Memory B cell (primary cell): ENCODE data around the gene TNS4.

Source experiments
- ATAC-seq: fragments of 150-1000 bp; cut with Tn5 transposase; 2 replicates; pipeline ENCODE4 v1.10.0; 2021; ENCODE audit warnings: low read depth, mild to moderate bottlenecking, moderate library complexity
- DNase-seq, 2 donors: peaks; one replicate each; pipeline ENCODE4 v3.0.0; 2022; ENCODE audit warnings: low spot score in 2 of 2
- H3K27ac Mint-ChIP-seq: one replicate; pipeline ENCODE4 v1.8.0; 2022; ENCODE audit warnings: mild to moderate bottlenecking, moderate library complexity, mixed read lengths
- H3K27me3 Mint-ChIP-seq: one replicate; pipeline ENCODE4 v1.8.0; 2022; ENCODE audit warnings: mixed read lengths
- H3K36me3 Mint-ChIP-seq: one replicate; pipeline ENCODE4 v1.8.0; 2022; ENCODE audit warnings: mild to moderate bottlenecking, mixed read lengths
- H3K4me1 Mint-ChIP-seq: one replicate; pipeline ENCODE4 v1.8.0; 2022; ENCODE audit warnings: mixed read lengths
- H3K4me3 Mint-ChIP-seq: one replicate; pipeline ENCODE4 v1.8.0; 2022; ENCODE audit warnings: mild to moderate bottlenecking, moderate library complexity, mixed read lengths
- H3K9me3 Mint-ChIP-seq: one replicate; pipeline ENCODE4 v1.8.0; 2022; ENCODE audit warnings: mixed read lengths

The TNS4 gene

GRCh38 chr17:40471846-40472732, 29.3 kb downstream of the TNS4 start:
- no peaks in the 10 kb centered on the region for H3K9me3 Mint-ChIP-seq
- no peaks in the 10 kb centered on the region for H3K36me3 Mint-ChIP-seq
- peaks cover 5% of the 10 kb centered on the region for H3K27me3 Mint-ChIP-seq
- H3K4me3 Mint-ChIP-seq, result no peak overlapping the region
- DNase-seq (no peak), ATAC-seq (no peak)
- H3K27ac Mint-ChIP-seq, result no peak overlapping the region
- H3K4me1 Mint-ChIP-seq, result peaks cover 2% of the 10 kb centered on the region

GRCh38 chr17:40470932-40471828, 30.2 kb downstream of the TNS4 start:
- ATAC-seq (no peak), DNase-seq (no peak)
- Mint-ChIP-seq H3K4me1 (peaks cover 2% of the 10 kb centered on the region), H3K9me3 (no peaks in the 10 kb centered on the region), H3K27me3 (peaks cover 5% of the 10 kb centered on the region), H3K27ac (no peak overlapping the region), H3K36me3 (no peaks in the 10 kb centered on the region), H3K4me3 (no peak overlapping the region)

GRCh38 chr17:40469805-40470675, 31.4 kb downstream of the TNS4 start:
- ATAC-seq (no peak), DNase-seq (no peak)
- Mint-ChIP-seq H3K27ac (no peak overlapping the region), H3K27me3 (peaks cover 5% of the 10 kb centered on the region), H3K36me3 (no peaks in the 10 kb centered on the region), H3K4me3 (no peak overlapping the region), H3K4me1 (no peaks in the 10 kb centered on the region), H3K9me3 (no peaks in the 10 kb centered on the region)

- Mint-ChIP-seq H3K36me3 (no peaks in the 10 kb centered on the region), H3K4me3 (no peak overlapping the region), H3K27me3 (peaks cover 3% of the 10 kb centered on the region), H3K9me3 (no peaks in the 10 kb centered on the region), H3K27ac (no peak overlapping the region), H3K4me1 (no peaks in the 10 kb centered on the region)
- DNase-seq, result no peak
- no peak for ATAC-seq
These were observed 32.9 kb downstream of the TNS4 start for GRCh38 chr17:40468560-40468959.

GRCh38 chr17:40467281-40467867, 34.0 kb downstream of the TNS4 start:
- Mint-ChIP-seq H3K4me1 (no peaks in the 10 kb centered on the region), H3K27ac (no peak overlapping the region), H3K4me3 (no peak overlapping the region), H3K9me3 (no peaks in the 10 kb centered on the region), H3K27me3 (peaks cover 2% of the 10 kb centered on the region), H3K36me3 (no peaks in the 10 kb centered on the region)
- ATAC-seq (no peak), DNase-seq (no peak)

- DNase-seq, result no peak
- no peak overlapping the region for H3K4me3 Mint-ChIP-seq
- ATAC-seq, result no peak
- H3K36me3 Mint-ChIP-seq, result no peaks in the 10 kb centered on the region
- H3K4me1 Mint-ChIP-seq, result no peaks in the 10 kb centered on the region
- no peak overlapping the region for H3K27ac Mint-ChIP-seq
- peaks cover 2% of the 10 kb centered on the region for H3K27me3 Mint-ChIP-seq
- H3K9me3 Mint-ChIP-seq, result no peaks in the 10 kb centered on the region
These were observed 35.0 kb downstream of the TNS4 start for GRCh38 chr17:40466298-40466971.

- Mint-ChIP-seq H3K27ac (no peak overlapping the region), H3K36me3 (no peaks in the 10 kb centered on the region), H3K4me3 (no peak overlapping the region), H3K4me1 (no peaks in the 10 kb centered on the region), H3K9me3 (no peaks in the 10 kb centered on the region), H3K27me3 (no peaks in the 10 kb centered on the region)
- DNase-seq (no peak), ATAC-seq (no peak)
These were observed 37.0 kb downstream of the TNS4 start for GRCh38 chr17:40464392-40464855.

- H3K4me1 Mint-ChIP-seq, result no peaks in the 10 kb centered on the region
- H3K4me3 Mint-ChIP-seq, result no peak overlapping the region
- H3K27me3 Mint-ChIP-seq, result no peaks in the 10 kb centered on the region
- H3K9me3 Mint-ChIP-seq, result no peaks in the 10 kb centered on the region
- no peak overlapping the region for H3K27ac Mint-ChIP-seq
- ATAC-seq, result no peak
- H3K36me3 Mint-ChIP-seq, result no peaks in the 10 kb centered on the region
- DNase-seq, result no peak
These were observed 38.3 kb downstream of the TNS4 start for GRCh38 chr17:40463122-40463550.

- Mint-ChIP-seq H3K27ac (no peak overlapping the region), H3K4me1 (no peaks in the 10 kb centered on the region), H3K4me3 (no peak overlapping the region), H3K36me3 (no peaks in the 10 kb centered on the region), H3K9me3 (no peaks in the 10 kb centered on the region), H3K27me3 (no peaks in the 10 kb centered on the region)
- ATAC-seq (no peak), DNase-seq (no peak)
These were observed 38.9 kb downstream of the TNS4 start for GRCh38 chr17:40462343-40463121.

- DNase-seq (no peak), ATAC-seq (no peak)
- Mint-ChIP-seq H3K27ac (no peak overlapping the region), H3K4me1 (no peaks in the 10 kb centered on the region), H3K9me3 (no peaks in the 10 kb centered on the region), H3K36me3 (no peaks in the 10 kb centered on the region), H3K27me3 (no peaks in the 10 kb centered on the region), H3K4me3 (no peak overlapping the region)
These were observed 39.6 kb downstream of the TNS4 start for GRCh38 chr17:40461732-40462342.

GRCh38 chr17:40460968-40461731, 40.3 kb downstream of the TNS4 start:
- no peaks in the 10 kb centered on the region for H3K9me3 Mint-ChIP-seq
- DNase-seq, result no peak
- ATAC-seq, result no peak
- H3K27me3 Mint-ChIP-seq, result no peaks in the 10 kb centered on the region
- no peak overlapping the region for H3K27ac Mint-ChIP-seq
- H3K4me1 Mint-ChIP-seq, result no peaks in the 10 kb centered on the region
- no peaks in the 10 kb centered on the region for H3K36me3 Mint-ChIP-seq
- H3K4me3 Mint-ChIP-seq, result no peak overlapping the region
